ENCODE results near the gene RAB35.

The RAB35 gene

DNA sequence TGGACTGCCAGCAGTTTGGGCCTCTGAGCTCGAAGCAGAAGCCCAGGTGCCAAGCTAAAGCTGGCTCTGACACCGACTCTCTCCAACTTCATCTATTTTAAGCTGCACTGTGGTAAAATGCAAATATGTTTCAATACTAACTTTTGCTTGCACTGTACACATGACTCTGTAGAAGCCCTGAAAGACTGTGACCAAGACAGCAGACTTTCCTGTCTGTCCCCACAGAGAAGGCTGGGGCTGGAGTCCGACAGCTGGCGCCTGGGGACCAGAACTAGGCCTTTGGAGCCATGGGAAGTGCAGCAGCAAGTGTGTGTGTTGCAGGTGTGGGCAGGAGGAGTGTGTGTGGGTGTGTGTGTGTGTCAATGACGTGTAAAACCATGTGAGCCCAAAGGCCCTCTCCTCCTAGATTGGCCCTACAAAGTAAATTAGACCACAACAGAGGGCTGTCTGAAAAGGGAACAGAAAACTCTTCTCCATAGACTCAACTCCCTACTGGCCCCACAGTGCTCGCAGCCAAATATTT, 16.4 kb upstream of the RAB35 start:
- no peak for DNase-seq (ENCODE audit: low read depth, low spot score)

DNA sequence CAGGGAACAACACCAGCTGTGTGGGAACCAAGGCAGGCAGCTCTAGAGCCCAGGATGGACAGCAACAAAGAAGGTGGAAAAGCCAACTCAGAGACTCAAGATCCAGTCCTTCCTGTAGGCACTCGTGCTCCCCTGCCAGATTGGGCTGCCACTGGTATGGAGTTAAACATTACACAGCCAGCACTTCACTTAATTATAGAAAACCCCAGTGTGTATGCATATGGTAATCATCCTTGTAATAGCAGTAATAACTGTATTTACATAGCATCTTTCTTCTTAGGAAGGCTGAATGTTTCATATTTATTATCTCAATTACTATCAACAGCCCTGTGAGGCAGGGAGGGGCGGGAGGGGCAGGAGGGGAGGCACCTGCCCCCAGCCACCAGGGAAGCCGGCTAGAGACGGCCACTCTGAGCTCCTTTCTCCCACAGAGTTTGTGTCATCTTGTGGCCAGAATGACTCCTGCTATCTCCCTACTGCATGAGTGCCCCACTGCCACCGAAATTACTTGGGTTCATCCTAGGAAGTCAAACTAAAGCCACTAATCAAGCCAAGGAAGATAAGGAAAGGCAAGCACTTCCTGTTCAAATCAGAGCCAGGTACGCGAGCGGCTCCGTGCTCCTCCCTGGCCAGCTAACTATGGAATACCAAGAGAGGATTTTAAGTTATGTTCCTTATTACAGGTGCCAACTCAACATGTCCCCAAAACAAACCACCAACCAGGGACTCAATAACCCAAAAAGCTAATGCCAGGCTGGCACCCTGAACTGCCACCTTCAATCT, 15.7 kb upstream of the RAB35 start:
- no peak for DNase-seq (ENCODE audit: low read depth, low spot score)

DNA sequence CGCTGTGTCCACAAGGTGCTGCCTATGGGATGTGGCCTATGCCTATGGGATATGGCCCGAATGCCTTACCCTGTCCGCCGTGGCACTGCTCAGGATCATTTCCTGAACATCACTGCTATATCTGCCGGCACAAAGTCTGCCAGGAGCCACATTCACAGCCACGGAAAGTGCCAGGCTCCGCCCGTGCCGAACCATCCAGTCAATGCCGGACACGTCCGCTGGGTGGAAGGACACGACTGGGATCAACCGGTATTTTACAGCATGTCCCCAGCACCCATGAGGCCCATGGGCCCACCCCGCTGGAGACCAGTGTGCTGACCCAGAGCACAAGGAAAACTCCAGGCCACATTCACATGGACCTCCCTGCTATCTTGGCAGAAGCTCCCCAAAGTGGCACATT, 14.6 kb upstream of the RAB35 start:
- no peak for DNase-seq (ENCODE audit: low read depth, low spot score)

DNA sequence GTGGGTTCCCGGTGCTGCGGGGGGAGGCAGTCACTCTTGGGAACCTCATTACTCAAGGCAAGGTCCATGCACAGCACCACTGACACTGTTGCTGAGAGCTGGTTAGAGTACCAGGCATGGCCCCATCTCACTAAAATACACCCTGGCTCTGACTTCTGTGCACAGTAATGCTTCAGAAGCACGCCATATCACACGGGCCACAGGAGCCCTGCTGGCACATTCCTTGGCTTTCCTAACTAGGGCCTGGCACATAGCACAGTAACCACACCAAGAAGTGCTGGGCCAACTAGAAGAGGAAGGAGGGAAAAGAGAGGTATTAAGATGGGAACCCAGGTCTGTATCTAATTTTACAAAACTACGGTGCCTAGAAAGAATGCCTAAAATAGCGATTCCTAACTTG, 13.5 kb upstream of the RAB35 start:
- no peak for DNase-seq (ENCODE audit: low read depth, low spot score)

DNA sequence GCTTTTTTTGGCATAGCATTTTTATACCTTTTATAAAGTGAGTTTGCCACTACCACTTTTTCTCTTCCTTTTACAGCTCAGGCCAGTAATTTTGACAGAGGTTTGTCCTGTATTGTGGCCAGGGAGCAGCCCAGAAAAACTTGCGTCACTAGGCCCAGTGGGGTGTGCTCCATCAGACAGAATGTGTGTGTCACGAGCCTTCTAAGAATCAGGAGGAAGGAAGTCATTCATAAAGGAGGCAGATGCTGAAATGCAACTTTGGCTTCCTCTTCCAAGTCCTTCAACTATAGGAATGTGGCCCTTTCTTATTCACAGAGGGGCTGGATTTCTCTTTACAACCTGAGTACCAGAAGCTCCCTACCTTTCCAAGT, 10.1 kb upstream of the RAB35 start:
- no peak for DNase-seq (ENCODE audit: low read depth, low spot score)

DNA sequence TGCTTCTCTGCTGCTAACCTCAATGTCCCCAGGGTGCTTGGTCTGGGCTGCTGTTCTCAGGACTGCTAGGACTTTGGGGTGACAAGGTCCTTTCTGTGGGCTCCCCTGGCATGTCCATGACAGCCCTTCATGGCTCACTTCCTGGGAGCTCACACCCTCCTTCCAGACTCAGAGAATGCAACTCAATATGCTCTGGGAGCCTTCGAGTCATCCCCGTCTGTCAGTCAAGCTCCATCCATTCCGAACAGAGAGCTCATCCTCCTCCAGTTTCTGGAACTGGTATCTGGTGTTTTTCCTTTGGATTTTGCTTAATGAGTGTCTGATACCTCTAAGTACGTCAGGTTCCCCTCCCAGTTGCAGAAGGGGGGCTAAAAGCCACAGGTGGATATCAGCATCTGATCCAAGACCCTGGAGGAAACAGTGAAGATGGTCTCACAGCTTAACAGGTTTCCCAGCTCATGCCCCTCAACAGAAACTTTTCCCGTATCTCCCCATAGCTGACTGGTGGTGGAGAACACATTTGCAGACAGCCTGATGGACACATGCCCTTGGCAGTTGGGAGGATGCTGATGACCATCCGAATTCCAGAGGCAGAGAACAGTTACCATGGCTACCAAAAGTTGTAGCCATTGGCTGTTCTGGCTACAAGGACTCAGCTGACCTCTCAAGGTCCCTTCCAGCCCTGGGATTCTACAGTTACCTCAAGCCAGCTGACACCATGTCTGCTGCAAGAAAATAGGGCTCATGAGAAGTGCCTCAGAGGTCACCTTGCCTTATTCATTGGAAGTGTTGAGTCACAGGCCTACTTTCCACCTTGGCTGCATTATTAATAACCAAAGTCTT, 9.5 kb upstream of the RAB35 start:
- DNase-seq (ENCODE audit: low read depth, low spot score), result no peak

DNA sequence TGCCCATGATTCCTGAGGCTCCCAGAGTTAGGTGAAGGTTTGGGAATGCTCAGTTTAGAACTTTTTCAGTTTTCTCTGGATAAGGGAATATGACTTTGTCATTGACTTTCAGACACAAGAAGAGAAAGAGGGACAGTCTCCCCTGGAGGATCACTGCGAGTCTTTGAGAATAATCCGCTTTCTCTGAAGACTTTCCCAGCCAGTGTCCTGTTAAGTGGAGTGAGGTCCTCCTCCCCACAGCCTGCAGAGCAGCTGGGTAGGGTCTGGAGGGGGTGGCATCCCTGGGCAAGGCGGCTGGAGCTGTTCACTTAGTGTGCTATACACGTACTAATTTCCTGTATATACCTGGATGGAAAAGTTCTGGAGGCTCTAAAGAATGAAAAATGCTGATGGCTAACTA, 8.5 kb upstream of the RAB35 start:
- DNase-seq (ENCODE audit: low read depth, low spot score), result no peak

DNA sequence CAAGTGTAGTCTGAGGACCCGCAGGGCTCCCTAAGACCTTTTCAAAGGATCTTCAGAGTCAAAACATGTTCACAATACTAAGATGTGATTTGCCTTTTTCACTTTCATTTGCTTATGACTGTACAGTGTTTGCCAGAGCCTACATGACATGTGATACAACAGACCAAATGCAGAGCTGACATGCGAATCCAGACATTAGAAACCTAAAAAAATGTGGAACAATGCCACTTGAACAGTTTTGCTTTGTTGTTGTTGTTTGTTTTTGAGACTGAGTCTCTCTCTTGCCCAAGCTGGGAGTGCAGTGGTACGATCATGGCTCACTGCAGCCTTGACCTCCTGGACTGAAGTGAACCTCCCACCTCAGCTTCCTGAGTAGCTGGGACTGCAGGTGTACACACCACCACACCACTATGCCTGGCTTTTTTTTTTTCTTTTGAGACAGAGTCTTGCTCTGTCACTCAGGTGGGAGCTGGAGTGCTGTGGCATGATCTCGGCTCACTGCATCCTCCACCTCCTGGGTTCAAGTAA, 5.3 kb upstream of the RAB35 start:
- DNase-seq (ENCODE audit: low read depth, low spot score), result no peak

DNA sequence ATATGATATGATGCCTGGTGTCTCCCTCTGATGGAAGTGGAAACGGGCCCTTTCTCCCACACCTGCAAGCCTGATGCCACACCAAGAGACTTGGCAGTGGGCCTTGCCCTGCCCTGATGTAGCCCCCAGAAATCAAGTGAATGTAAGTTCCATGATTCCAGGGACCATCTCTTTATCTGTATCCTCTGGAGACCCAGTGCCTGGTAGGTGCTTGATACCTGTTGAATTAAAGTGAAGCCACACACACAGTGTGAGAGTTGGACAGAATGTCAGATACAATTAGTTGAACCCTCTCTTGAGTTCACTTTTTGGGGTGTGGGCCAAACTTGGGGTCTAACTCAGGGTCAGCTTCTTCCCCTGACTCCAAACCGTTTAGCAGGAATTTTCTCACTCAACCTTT, 4.8 kb upstream of the RAB35 start:
- DNase-seq (ENCODE audit: low read depth, low spot score), result no peak

DNA sequence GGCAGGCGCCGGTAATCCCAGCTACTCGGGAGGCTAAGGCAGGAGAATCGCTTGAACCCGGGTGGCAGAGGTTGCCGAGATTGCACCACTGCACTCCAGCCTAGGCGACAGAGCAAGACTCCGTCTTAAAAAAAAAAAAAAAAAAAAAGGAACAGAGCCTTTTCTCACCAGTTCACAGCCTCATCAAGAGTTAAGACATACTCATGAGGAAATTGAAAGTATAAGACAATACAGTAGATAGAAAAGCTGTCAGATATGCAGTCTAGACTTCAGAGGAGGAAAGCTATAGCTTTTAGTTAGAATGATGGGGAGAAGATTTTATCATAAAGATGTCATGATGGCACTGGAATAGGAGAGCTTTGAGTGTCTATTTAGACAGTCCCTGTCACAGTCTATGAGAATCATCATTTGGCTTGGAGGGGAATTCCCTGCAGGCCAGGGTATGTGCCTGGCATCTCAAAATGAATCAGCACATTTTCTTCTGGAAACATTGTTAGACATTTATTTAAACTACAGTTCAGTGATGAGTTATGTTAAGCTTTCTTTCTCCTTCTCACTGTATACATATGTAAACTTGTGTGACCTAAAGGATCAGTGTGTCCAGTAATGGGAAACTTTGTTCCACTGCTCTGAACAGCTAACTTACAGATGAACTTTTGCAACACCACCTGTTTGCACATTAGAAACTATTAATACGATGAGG, 2.9 kb upstream of the RAB35 start:
- DNase-seq (ENCODE audit: low read depth, low spot score), result no peak

DNA sequence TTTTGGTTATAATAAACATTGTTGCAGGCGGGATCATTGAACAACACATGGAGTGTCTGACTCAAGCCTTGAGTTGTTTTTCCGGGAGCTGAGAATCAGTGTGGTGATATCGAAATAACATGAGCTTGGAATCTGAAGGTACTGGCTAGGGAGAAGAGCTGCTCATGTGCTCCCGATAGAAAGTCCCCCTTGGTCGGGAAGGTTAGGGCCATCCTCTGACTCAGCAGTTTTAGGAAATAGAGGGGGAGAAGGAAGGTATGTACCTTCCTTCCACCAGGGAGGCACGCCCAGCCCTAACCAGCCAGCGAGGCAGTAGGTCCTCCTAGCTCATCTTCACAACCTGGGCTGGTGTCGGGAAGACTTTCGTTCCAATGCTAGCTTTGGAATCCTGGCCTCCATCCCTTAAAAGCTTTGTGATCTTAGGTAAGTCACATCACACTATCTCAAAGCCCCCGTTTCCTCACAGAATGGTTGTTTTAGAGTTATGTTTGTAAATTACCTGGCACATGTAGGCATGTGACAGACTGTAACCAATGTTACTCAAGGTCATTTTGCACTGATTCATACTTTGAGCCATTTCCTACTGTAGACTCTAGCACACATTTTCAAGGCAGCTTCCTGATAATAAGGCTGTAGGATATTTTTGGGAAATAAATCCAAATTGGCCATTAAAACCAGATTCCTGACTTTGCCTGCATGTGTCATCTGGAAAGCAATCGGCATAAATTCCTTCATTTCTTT, 1.9 kb upstream of the RAB35 start:
- DNase-seq (ENCODE audit: low read depth, low spot score), result no peak

DNA sequence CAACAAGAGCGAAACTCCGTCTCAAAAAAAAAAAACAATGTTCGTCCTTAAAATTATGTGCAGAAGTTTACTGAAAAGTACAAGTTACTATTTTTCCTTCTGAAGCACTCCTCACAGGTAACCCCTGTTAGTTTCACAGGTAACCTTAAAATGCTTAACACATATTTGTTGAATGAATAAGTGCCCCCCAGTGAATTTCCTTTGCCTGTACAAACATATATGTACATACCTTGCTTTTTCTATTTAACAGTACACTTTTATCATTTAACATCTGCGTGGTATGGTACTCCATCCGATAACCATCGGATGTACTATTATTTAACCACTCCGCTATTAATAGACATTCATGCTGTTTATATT, 1.4 kb upstream of the RAB35 start:
- no peak for DNase-seq (ENCODE audit: low read depth, low spot score)

DNA sequence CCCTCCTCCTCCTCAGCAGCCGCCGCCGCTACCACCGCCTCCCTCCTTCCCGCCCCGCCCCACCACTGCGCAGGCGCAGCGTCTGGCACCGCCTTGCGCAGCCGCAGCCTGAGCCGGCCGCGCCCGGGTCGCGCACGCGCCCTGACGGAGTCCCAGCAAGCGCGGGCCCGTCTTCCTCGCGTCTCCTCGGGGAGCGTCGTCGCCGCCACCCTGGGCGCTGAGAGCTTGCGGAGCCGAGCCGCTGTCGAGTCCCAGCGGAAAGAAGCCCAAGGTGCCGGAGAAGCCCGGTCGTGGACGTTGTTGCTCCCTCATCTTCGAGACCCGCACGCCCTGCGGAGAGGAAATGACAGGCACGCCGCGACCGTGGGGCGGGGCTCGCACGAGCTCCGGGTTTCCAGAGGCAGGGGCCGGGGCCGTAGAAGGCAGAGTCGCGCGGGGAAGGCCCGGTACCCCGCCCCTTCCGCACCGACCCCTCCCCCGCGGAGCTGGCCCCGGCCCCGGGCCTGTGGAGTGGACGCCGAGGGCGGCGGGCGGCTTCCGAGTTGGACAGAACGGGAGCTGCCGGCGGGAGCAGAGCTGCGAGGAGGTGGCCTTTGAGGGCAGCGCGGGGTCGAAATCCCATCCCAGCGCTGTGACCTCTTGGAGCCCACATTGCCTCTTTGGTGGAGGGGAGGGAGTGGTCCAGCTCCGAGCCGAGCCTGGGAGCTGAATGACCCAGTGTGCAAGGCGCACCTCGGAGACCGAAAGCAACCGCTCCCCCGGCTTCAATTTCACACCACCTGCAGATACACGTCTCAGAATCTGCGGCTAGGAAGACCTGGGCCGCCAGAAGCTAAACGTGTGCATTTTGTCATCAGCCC, 469 bp upstream of the RAB35 start:
- DNase-seq (ENCODE audit: low read depth, low spot score), result peak; percentile 89

DNA sequence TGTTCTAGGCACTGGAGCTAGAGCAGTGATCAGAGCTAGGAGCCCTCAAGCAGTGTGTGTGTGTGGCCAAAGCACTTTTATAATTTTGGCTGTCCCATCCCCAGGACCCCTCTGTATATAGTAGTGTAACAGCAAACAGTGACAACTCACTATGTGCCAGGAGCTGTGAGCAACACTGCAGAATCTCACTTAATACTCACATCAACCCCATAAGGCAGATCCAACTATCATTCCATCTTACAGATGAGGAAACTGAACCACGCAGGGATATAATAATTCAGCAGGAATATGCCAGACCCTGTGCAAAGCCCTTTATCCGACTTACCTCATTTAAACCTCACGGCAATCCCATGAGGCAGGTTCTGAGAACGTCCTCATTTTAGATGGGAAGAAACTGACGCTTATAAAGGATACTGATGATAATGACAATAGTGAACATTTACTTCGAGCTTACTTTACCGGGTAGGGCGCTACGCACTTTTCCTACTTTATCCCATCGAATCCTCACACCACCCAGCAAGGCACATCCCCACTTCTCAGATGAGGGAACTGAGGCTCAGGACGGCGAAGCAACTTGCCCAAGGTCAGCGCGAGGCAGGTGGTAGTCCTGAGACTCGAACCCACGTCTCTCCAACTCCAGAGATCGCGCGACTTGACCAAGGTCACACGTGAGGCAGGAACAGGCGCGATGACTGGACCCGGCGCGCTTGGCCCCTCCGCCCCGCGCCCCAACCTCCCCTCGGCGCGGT, 687 bp downstream of the RAB35 start:
- no peak for DNase-seq (ENCODE audit: low read depth, low spot score)

DNA sequence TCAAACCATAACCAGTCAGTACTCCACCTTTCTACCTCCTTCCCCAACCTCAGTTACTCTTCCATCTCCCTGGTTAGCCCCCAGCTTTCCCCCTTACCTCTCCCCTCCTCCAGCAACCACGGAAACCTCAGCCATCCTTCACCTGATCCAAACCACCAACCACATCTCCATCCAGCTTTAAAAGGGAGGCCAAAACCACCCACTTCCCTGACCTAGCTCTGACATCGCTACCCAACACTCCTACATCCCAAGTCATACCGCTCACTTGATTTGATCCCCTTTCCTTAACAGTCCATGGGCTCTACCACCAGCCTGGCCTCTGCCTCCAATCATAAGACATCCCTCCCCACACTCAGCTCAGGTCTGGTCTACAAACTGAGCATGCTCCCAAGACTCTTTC, 1.5 kb downstream of the RAB35 start:
- no peak for DNase-seq (ENCODE audit: low read depth, low spot score)

DNA sequence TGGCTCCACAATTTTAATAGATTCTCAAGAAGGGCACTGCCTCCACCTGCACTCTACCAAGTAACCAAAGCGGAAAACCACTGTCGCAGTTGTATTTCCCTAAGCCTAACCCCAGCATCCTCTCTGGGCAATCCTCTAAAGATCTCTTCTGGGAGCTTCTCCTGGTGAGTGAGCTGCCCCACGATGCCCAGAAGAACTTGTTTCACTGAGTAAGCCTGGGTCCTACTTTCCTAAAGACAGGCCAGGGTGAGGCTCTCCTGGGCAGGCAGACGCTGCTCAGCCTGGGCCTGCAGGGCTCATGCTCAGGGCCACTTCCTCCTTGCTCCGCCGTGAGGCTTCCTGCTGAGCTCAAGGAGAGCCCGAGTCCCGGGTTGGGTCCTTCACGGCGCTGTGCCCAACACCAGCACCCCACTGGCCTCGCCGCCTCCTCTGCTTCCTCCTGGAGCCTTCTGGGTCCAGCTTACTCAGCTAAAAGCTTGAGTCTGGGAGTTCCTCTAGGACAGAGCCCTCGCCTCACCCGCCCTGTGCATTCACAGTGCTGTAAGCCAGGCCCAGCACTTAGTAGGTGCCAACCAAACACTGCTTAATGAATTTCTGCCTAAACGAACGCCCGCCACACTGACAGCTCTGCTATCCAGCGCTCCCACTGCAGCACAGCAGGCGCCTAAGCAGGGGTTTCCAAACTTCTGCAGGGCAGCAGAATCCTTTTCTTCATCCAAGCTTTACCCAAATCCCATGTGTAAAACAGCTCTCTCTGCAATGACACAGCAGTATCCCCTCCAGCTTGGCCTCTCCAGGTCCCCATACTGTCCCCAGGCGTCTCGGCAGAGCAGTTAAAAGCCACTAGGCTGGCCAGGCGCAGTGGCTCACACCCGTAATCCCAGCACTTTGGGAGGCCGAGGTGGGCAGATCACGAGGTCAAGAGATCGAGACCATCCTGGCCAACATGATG, 5.7 kb downstream of the RAB35 start:
- DNase-seq (ENCODE audit: low read depth, low spot score), result no peak

DNA sequence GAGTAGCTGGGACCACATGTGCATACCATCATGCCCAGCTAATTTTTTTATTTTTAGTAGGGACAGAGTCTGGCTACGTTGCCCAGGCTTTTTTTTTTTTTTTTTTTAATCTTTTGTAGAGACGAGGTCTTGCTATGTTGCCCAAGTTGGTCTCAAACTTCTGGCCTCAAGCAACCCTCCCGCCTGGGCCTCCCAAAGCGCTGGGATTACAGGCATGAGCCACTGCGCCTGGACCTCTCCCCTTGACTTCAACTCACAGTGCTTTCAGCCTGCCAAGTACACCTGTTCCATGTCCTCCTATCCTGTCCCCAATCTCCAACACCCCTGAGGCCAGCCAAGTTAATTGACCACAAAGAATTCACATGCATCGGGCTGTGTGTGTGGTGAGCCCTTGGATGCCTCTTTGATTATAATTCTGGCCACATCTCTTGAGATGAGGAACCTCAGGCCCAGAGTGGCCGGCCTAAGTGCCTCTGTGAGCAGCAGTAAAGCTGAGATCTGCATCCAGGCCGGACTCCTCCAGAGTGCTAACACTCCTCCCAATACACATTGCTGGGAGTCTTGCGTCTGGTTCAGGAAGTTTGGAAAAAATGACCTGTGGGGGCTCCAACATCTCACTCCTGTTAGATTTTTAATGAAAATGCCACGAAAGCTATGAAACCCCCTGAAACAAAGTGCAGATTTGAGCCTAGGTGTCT, 6.8 kb downstream of the RAB35 start:
- DNase-seq (ENCODE audit: low read depth, low spot score), result no peak

DNA sequence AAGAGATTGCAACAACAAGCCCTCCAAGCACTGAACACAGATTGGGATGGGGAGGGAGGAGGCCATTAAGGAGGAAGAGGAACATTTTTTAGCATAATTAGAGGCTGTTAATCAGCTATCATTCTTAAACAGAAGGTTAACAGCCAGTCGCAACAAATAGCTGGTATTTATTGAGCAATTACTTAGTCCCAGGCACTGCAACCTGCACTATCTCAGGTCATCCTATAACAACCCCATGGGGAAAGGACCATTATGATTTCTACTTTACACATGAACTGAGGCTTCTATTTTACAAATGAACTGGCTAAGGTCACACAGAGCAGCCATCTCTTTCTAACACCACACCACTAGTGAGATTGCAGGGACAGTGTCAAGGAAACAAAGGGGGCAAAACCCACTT, 10.4 kb downstream of the RAB35 start:
- no peak for DNase-seq (ENCODE audit: low read depth, low spot score)

All from activated naive CD8-positive, alpha-beta T cell treated with anti-CD3 and anti-CD28 coated beads, Interleukin-2, amount 50 U/mL, for 16 hours (primary cell).